ENCODE measurements around the gene TUB.

Gene TUB

DNA sequence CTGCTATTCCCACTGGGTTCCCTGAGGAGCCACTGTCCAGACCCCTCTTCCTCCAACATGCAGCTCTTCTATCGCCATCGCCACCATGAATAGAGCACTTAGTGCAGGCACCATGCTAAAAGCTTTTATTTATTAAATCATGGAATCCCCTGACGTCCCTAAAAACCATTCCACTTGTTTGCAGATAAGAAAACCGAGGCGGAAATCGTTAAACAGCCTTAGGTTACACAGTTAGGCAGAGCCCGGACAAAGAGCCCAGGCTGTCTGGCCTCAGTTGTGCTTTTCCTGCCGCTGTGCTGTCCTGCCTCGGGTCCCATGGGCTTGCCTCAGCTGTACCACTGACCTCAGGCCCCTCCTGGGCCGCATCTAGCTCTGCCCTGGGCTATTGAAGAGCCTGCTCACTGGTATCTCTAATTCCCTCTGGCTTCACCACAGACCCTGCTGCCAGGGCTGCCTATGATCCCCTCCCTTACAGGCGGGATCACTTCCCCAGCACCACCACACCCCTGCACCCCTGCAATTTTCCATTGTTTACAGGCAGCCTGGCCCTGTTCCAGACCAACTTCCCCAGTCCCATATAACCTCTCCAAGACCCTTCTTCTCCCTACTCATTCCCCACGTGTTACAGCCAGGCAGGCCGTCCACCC, 13.0 kb upstream of the TUB start:
- TF ChIP-seq, protein P1, sequence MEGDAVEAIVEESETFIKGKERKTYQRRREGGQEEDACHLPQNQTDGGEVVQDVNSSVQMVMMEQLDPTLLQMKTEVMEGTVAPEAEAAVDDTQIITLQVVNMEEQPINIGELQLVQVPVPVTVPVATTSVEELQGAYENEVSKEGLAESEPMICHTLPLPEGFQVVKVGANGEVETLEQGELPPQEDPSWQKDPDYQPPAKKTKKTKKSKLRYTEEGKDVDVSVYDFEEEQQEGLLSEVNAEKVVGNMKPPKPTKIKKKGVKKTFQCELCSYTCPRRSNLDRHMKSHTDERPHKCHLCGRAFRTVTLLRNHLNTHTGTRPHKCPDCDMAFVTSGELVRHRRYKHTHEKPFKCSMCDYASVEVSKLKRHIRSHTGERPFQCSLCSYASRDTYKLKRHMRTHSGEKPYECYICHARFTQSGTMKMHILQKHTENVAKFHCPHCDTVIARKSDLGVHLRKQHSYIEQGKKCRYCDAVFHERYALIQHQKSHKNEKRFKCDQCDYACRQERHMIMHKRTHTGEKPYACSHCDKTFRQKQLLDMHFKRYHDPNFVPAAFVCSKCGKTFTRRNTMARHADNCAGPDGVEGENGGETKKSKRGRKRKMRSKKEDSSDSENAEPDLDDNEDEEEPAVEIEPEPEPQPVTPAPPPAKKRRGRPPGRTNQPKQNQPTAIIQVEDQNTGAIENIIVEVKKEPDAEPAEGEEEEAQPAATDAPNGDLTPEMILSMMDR (IDR thresholded peaks at IDR 0.05; ENCODE audit: borderline replicate concordance, insufficient read depth, low read depth, low read length), result no peak
- H3K4me3 ChIP-seq (ENCODE audit: low read depth, low read length), result no peak overlapping the region

DNA sequence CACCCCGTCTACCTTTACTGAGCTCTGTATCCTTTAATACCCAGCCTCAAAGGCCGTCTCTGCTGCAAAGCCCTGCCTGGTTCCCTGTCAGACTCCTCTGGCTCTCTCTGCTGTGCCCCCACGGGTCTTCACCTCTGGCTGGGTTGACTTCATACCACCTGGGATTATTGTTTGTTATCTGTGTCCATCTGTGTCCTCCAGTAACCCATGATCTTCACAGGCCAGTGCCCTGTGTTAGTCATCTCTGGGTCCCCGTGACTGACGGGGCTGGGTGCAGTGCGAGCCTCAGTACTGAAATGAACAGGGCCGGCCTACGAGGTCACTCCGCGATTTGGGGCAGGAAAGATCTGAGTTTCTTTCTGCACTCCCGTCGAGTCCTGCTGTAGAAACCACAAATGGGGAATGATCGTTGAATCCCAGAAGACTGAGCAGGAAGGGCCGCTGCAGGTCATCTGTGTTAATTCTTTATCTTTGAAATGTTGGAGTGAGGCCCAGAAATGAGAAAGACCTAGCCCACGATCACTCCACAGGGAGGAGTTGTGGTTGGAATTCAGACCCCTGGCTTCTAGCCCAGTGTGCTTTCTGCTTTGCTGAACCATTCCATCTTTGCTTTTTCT, 12.3 kb upstream of the TUB start:
- no peak overlapping the region for H3K4me3 ChIP-seq (ENCODE audit: low read depth, low read length)
- TF ChIP-seq, protein P1 (IDR thresholded peaks at IDR 0.05; ENCODE audit: borderline replicate concordance, insufficient read depth, low read depth, low read length), result no peak

DNA sequence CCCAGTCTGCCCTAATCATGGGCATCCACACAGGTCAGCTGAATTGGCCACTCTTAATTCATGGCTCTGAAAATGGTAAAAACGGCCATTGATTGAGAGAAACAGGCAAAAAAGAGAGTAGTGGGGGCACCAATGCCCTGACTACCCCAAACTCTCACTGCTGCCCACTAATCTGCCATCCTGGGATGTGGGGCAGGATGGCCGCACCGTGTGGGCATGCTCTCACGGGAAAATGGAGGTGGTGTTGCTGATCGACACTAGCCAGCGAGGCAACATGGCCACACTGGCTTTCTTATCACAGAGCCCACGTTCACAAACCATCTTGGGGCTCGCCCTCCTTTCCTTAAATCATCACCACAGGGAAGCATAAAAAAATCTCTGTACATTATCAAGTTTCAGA, 11.2 kb upstream of the TUB start:
- TF ChIP-seq, protein P1 (IDR thresholded peaks at IDR 0.05; ENCODE audit: borderline replicate concordance, insufficient read depth, low read depth, low read length), result no peak
- H3K4me3 ChIP-seq (ENCODE audit: low read depth, low read length), result no peak overlapping the region

DNA sequence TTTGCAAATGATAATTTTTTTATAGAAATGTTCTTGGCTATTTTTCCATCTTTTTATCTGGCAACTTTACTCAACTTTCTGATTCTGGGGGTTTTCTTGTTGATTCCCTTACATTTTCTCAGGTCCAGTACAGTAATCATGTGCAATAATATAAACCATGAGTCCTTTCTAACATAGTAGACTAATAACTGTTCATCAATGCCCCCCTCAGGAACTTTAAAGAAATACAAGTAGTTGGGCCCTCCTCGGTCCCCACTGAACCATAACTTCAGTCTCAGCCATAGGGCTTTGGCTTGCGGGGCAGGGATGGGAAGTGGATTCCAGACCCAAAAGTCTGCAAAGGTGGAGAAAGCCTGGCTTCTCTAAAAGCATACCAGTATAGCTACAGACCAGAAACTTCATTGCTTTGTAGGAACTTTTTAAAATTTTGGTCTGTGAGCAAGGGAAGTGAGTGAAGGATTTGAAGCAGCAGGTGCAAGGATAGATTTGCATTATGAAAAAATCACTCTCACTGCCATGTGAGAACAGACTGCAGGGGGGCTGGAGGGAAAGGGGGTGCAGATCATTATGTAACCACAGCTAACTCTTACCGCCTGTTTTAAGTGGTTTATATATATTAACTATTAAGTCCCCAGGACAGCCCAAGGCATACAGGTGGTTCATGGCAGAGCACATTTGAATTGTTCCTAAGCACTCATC, 10.4 kb upstream of the TUB start:
- TF ChIP-seq, protein P1 (IDR thresholded peaks at IDR 0.05; ENCODE audit: borderline replicate concordance, insufficient read depth, low read depth, low read length), result peak; percentile 22; the same call in 1 of the 2 replicates
- no peak overlapping the region for H3K4me3 ChIP-seq (ENCODE audit: low read depth, low read length)

DNA sequence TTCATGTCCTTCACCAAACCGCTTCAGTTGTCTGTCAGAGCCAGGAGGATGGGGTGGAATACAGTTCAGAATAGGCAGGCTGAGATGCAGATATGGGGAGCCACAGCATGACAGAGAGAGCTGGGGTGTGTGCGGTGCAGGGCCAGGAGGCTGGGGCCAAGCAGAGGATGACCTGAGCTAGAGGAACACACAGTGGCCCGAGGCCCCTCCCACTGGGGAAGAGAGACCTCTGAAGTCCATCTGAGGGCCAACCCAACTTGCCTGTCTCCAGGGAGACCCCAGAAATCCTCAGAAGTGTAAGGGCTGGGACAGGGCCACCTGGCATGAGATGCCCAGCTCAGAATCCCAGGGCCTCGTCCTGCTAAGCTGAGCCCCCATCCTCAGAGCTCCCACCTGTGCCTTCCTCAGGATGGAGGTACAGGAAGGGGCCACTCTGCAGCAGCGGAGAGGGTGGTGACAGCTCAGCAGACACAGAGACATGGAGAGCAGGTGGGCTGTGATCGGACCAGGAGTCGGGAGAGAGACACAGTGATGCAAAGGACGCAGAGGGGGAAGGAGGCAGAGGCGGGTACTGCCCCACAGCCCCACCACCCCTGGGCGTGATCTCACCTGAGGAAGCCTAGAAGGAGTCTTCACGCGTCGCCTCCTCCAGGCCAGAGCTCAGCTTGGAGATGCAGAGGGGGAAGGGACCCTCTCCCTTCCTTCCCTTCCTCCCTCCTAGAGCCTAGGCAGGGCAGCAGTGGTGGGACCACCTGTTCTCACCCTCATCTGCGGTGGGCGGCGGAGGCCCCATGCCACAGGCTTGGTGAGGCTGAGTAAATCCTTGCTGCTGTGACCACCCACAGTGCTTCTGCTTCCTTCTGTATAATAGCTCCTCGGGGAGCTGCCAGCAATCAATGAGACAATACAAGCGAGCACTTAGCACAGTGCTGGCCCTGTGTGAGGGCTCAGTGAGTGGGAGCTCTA, 9.1 kb upstream of the TUB start:
- H3K4me3 ChIP-seq (ENCODE audit: low read depth, low read length), result no peak overlapping the region
- TF ChIP-seq, protein P1 (IDR thresholded peaks at IDR 0.05; ENCODE audit: borderline replicate concordance, insufficient read depth, low read depth, low read length), result no peak

DNA sequence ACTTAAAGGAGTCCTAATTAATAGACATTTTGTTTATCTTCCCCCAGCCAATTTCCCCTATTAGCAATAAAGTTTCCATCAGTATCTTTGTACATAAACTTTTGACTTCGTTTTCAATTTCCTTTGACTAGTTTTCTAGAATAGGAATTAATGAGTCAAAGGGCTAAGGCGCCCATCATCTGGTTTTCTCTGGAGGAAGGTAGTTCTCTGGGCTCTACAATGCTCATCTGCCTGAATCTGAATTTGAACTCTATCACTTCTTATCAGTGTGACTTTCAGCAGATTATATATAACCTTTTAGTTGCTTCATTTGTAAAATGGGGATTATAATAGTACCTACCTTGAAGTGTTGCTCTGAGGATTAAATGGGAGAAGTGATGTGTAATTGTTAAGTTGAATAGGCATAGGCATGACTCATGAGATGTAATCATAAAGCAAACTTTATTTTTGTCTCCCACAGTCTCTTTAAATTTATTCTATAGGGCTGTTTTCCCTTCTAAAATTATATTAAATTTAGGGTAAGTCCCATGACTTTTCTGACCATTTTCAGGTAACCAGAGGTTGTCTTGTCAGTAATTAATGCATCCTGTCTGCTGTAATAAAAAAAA, 5.8 kb upstream of the TUB start:
- H3K4me3 ChIP-seq (ENCODE audit: low read depth, low read length), result no peak overlapping the region
- TF ChIP-seq, protein P1 (IDR thresholded peaks at IDR 0.05; ENCODE audit: borderline replicate concordance, insufficient read depth, low read depth, low read length), result no peak

Measured in GM12875 (cell line).